Stimulated activated CD4-positive, alpha-beta T cell treated with anti-CD3 and anti-CD28 coated beads, Interleukin-15, amount 100 ng/mL, for 24 hours (primary cell): Measurements from ENCODE around the gene RALBP1.

Experiments used
- DNase-seq: peaks from one replicate; pipeline ENCODE4 v3.0.0-alpha.2; 2020

The RALBP1 gene

GRCh38 chr18:9552616-9553015 is 77.3 kb downstream of the RALBP1 start:
- DNase-seq = no peak

DNA sequence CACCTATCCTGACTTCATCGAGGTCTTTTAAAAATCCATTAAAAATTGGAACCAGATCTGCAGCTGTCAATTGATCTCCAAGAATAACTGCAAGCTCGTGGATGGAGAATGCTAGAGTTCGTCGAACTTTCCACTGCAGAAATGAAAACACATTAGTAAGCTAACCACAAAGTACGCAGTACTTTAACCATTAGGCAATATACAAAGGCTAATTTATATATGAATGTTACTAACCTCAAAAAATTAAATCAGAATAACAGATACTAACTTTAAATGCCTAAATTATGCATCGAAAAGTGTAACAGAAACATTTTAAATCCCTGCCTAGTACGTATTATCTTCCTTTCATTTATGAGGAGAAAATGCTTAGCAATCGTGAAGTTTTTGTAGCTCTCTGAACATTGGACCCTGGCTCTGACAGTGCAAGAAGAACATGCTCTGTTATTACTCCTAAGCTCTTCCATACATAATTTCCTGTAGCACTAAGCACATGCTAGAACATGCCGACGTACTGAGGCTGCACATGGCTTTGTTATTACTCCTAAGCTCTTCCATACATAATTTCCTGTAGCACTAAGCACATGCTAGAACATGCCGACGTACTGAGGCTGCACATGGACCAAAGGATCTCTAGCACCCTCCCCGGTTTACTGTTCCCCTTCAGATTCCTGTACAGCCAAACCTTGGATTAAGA is 82.1 kb downstream of the RALBP1 start:
- no peak for DNase-seq

- no peak for DNase-seq
Observed at GRCh38 chr18:9558387-9559064, 83.2 kb downstream of the RALBP1 start.

- DNase-seq = no peak
Observed at GRCh38 chr18:9559253-9559652, 83.9 kb downstream of the RALBP1 start.

DNA sequence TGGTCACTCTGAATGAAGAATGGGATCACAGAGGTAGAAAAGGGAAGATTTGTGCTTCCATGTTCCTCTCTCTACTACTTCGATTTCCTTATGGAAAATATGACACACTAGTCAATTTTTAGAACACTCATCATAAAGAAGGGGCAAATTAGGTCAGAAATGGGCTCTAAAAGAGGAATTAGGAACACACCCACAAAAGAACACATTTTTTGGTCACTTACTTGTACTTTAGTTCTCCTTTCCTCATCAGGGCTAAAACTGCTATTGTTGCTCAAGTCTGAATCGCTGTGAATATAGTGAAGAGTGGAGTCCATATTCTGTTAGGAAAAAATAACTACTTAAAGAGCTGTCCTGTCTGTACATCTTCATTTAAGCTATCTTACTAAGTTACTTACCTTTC is 86.4 kb downstream of the RALBP1 start:
- no peak for DNase-seq

DNA sequence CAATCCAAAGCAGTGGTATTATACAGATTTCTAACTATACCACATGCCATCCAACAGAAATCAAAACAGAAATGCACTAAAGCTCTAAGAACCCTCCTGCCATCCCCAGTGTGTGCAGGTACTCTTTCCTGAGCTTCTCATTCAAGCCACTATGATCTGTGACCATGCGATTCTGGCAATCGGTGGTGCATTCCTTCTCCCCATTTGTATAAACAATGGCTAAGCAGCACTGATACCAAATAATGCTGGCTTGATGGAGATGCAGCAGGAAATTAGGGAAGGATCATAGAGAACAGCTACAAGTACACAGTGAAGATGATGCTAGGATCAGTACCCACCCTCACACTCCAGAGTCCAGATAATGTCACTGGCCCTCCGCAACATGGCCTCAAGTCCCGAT is 87.3 kb downstream of the RALBP1 start:
- DNase-seq = no peak

- DNase-seq = no peak
Observed at GRCh38 chr18:9563331-9563730, 88.0 kb downstream of the RALBP1 start.

- no peak for DNase-seq
Observed at GRCh38 chr18:9565407-9565806, 90.1 kb downstream of the RALBP1 start.

DNA sequence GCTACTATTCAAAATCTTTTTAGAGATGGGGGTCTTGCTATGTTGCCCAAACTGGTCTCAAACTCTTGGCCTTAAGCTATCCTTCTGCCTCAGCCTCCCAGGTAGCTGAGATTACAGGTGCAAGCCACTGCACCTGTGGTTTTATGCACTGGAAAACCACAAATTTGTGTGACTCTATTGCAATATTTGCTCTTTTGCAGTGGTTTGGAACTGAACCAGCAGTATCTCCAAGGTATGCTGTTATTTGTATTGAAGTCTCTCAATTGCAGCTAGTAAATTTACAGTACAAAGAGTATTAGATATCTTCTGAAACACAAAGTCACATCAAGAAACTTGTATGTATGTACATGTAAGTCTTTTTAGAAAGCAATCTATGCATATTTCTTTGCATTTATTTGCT is 92.9 kb downstream of the RALBP1 start:
- no peak for DNase-seq

DNA sequence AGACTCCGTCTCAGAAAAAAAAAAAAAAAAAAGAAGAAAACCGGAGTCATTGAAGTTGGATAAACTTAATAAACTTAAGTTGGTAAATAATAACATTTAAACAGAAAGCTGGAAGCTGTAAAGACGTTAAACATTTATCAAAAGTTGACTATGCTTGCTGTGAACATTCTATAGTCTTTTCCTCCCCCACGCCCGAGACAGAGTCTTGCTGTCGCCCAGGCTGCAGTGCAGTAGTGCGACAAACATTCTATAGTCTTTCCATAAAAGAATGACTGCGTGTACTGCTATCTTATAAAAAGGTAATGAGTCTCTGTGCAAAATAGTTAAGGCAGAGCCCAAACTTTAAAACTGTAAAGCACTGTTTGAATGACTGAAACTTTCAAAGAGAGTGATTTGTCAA is 93.9 kb downstream of the RALBP1 start:
- no peak for DNase-seq

- no peak for DNase-seq
Observed at GRCh38 chr18:9570255-9570654, 94.9 kb downstream of the RALBP1 start.

- DNase-seq = no peak
Observed at GRCh38 chr18:9571546-9571945, 96.2 kb downstream of the RALBP1 start.

DNA sequence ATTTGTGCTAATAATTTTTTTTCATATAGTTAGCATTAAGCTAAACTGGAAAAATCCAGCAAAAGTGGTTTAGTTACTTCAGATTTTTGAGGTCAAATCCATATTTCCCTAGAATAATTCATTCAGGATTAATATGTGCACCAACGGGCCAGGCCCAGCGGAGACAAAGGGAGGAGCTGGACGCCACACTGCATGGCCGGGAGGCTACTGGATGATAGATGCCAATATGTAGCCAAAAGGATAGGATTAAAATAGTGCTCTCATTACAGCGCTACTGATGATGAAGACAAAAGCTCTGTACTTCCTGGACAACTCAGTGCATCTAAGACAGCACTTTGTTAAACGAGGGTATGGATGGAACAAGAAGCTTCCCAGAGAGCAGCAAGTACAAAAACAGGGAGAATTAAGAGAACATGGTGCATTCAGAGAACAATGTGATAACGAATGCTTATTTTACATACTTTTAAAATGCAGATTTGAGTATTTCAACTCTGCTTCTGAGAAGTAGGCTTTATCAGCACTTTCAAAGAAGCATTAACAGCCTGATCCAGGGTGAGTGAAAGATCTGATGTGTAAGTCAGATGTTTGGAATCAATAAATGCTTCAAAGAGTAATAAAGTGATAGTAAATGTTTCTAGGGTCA is 99.3 kb downstream of the RALBP1 start:
- no peak for DNase-seq

DNA sequence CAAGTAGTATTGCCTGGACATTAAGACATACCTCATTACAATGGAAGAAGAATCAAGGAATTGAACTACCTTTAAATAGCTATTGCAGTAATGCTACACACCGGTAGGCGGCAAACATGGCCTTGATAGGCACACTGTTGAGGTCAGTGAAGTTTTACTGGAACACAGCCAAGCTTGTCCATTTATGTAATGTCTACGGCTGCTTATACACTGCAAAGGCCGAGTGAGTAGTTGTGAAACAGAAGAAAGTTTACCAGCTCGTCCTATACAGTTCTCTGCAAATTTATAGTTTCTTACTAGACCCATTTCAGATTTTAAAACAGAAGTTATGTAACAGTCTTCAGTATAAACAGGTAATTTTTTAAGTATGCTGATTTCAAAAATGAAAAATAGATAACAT is 100.2 kb downstream of the RALBP1 start:
- DNase-seq = peak; percentile 17

DNA sequence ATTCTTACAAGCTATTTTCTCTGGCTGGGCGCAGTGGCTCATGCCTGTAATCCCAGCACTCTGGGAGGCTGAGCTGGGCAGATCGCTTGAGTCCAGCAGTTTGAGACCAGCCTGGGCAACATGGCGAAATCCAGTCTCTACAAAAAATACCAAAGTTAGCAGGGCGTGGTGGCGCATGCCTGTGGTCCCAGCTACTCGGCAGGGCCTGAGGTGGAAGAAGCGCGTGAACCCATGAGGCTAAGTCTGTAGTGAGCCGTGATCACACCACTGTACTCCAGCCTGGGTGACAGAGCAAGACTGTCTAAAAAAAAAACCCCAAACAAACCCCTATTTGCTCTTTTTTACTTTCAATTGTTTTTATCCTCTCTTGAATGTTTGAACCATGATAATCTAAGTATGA is 102.0 kb downstream of the RALBP1 start:
- DNase-seq = no peak

DNA sequence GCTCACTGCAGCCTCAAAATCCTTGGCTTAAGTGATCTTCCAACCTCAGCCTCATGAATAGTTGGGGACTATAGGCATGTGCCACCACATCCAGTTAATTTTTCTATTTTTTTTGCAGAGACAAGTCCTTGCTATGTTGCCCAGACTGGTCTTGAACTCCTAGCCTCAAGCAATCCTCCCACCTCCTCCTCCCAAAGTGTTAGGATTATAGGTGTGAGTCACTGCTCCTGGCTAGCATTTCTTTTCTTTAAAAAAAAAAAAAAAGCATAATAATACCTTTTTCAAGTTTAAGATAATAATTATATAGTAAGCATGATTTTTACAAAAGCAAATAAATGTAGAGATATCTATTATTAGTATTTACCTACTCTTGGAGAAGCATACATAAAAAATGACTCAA is 103.0 kb downstream of the RALBP1 start:
- DNase-seq = no peak

- DNase-seq = no peak
Observed at GRCh38 chr18:9581667-9582066, 106.4 kb downstream of the RALBP1 start.

GRCh38 chr18:9586814-9587213 is 111.5 kb downstream of the RALBP1 start:
- no peak for DNase-seq
